K562 (cell line): ENCODE measurements around the gene DND1. TPM values are rescaled to one million over a fixed set of nuclear protein-coding genes. Genes with fewer than 3 reads are reported as not detected.

Experiments used
- CEBPB ChIP-seq: fragments of 450-650 bp; IDR thresholded peaks from 2 replicates; pipeline ENCODE4 v1.6.1; 2016; ENCODE audit warnings: missing genetic modification characterization, missing compliant biosample characterization
- DMBX1 ChIP-seq: fragments of 250-450 bp; sonication (Bioruptor Pico); IDR thresholded peaks from 2 replicates; pipeline ENCODE4 v1.8.0; 2022; ENCODE audit warnings: inconsistent platforms, mild to moderate bottlenecking, moderate library complexity, borderline replicate concordance
- E4F1 ChIP-seq: fragments of 250-450 bp; sonication (Bioruptor Pico); IDR thresholded peaks from 2 replicates; pipeline ENCODE4 v1.5.0; 2021; ENCODE audit warnings: mild to moderate bottlenecking, borderline replicate concordance
- ESRRA ChIP-seq: fragments of 450-650 bp; IDR thresholded peaks from 2 replicates; pipeline ENCODE4 v1.6.1; 2014; ENCODE audit warnings: low read depth, mild to moderate bottlenecking, moderate library complexity, borderline replicate concordance
- GATAD2B ChIP-seq: fragments of 450-650 bp; IDR thresholded peaks from 2 replicates; pipeline ENCODE4 v1.6.1; 2017; ENCODE audit warnings: mild to moderate bottlenecking, borderline replicate concordance
- HEY1 ChIP-seq: fragments of 250-450 bp; sonication (Bioruptor Pico); IDR thresholded peaks from 2 replicates; pipeline ENCODE4 v1.5.0; 2020; ENCODE audit warnings: mild to moderate bottlenecking, moderate library complexity, borderline replicate concordance
- MIER1 ChIP-seq: fragments of 450-650 bp; IDR thresholded peaks from 2 replicates; pipeline ENCODE4 v1.6.1; 2016; ENCODE audit warnings: antibody characterized with exemption, mild to moderate bottlenecking, low read depth
- NR0B1 ChIP-seq: fragments of 450-650 bp; IDR thresholded peaks from one replicate; pipeline ENCODE4 v1.6.1; 2018; ENCODE audit warnings: mild to moderate bottlenecking, moderate library complexity; ENCODE audit not compliant: partially characterized antibody
- POLR2AphosphoS2 ChIP-seq: IDR thresholded peaks from 2 replicates; pipeline ENCODE4 v1.6.1; 2012; ENCODE audit warnings: low read length, improper control_type of control experiment
- POLR2H ChIP-seq: IDR thresholded peaks from 2 replicates; pipeline ENCODE4 v1.6.1; 2016; ENCODE audit warnings: missing genetic modification characterization, low read depth, mild to moderate bottlenecking, control low read depth, missing compliant biosample characterization, moderate library complexity
- SMC3 ChIP-seq: conservative IDR thresholded peaks from 2 replicates; pipeline ENCODE4 v1.6.1; 2011; ENCODE audit warnings: low read depth, low read length, improper control_type of control experiment; ENCODE audit not compliant: insufficient read depth
- ZFX ChIP-seq: sonication (generic); formaldehyde crosslinking; IDR thresholded peaks from 2 replicates; pipeline ENCODE4 v1.8.0; 2022; ENCODE audit warnings: mild to moderate bottlenecking, missing genetic modification reagents, moderate library complexity
- ZNF324 ChIP-seq: fragments of 250-450 bp; sonication (Bioruptor Pico); IDR thresholded peaks from 2 replicates; pipeline ENCODE4 v1.4.0; 2020; ENCODE audit warnings: mild to moderate bottlenecking
- polyA plus RNA-seq, 8 experiments: library from polyadenylated mRNA; depleted of rRNA in 4 of 8; stranded (reverse) in 5 of 8; unstranded in 3 of 8; fragments of >200 nt; fragmentation: Nextera tagmentation in 2 of 8; fragmentation: Illumina TruSeq in 1 of 8; extraction: Ambion mirVana in 2 of 8; extraction: Trizol in 1 of 8; gene quantifications; 2 replicates each; pipeline versions ENCODE4 v1.2.1 to v1.2.3, GENCODE V29; 2011 to 2014; ENCODE audit warnings: inconsistent platforms in 1 of 8, missing spikeins in 1 of 8
- total RNA-seq, 7 experiments: library from RNA; depleted of rRNA in 6 of 7; stranded (reverse); fragments of >200 nt in 6 of 7; fragmentation: Illumina TruSeq in 2 of 7; extraction: Trizol in 2 of 7; gene quantifications; 2 replicates each; pipeline versions ENCODE4 v1.2.1 to v1.2.3, GENCODE V29; 2011 to 2021; ENCODE audit warnings: low replicate concordance in 1 of 7
- TF ChIP-seq, protein P1 (sequence below): fragments of 250-450 bp; sonication (Bioruptor Pico); IDR thresholded peaks from 2 replicates; pipeline ENCODE4 v1.8.0; 2022; ENCODE audit warnings: inconsistent platforms
- TF ChIP-seq, protein P2 (sequence below): fragments of 250-450 bp; sonication (Bioruptor Pico); IDR thresholded peaks from 2 replicates; pipeline ENCODE4 v1.6.1; 2021; ENCODE audit warnings: mild to moderate bottlenecking
- TF ChIP-seq, protein P3 (sequence below): conservative IDR thresholded peaks from 2 replicates; pipeline ENCODE4 v1.6.1; 2011; ENCODE audit warnings: low read depth, mild to moderate bottlenecking, low read length; ENCODE audit not compliant: control insufficient read depth
- TF ChIP-seq, protein P4 (sequence below): fragments of 250-450 bp; sonication (Bioruptor Pico); IDR thresholded peaks from 2 replicates; pipeline ENCODE4 v1.5.1; 2021; ENCODE audit warnings: mild to moderate bottlenecking

The DND1 gene
- total and polyA plus RNA-seq, 9 of the 15 experiments (the other 6 are each of a cell fraction or from before 2014, with no cell fraction given): 0.37 to 2.0 (median 0.90) TPM; not detected in 3

DNA sequence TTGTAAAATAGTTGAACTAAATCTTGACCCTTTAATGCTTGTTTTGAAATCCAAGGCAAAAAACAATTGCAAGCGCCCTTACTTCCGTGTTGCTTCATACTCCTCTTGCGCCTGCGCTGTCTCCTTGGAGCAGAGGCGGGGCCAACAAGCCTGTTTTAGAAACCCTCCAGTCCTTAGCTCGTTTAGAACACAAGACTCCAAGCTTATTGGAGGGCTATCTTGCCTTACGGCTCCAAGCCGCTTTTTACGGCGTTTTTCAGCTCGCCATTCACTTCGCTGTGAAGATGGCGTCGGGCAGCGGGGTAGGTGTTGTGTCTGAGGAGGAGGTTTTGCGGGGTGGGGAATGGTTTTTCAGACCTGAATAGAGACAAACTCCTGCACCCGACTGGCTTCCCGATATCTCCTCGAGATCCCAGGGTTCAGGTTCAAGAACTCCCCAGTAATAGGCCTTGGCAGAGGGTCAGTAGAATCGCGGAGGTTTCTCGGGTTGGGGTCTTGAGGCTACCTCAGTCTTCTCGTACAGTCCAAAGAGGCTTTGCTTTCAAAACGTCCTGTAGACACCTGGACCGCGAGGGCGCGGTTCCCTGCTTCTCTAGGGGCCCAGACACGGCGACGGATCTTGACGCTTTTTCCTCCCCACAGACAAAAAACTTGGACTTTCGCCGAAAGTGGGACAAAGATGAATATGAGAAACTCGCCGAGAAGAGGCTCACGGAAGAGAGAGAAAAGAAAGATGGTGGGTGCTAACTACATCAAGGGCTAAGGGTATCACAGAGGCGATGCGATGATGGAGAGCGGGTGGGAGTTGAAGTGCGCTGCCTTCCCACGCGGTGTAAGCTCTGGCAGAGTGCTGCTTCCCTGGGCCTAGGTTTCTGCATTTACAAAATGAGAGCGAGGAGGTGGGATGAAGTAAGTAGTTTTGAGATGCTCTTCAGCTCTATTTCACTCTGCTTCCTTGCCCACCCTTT, 27.1 kb upstream of the DND1 start, which contains the start of gene ZMAT2 (continued):
- TF ChIP-seq, protein P1, sequence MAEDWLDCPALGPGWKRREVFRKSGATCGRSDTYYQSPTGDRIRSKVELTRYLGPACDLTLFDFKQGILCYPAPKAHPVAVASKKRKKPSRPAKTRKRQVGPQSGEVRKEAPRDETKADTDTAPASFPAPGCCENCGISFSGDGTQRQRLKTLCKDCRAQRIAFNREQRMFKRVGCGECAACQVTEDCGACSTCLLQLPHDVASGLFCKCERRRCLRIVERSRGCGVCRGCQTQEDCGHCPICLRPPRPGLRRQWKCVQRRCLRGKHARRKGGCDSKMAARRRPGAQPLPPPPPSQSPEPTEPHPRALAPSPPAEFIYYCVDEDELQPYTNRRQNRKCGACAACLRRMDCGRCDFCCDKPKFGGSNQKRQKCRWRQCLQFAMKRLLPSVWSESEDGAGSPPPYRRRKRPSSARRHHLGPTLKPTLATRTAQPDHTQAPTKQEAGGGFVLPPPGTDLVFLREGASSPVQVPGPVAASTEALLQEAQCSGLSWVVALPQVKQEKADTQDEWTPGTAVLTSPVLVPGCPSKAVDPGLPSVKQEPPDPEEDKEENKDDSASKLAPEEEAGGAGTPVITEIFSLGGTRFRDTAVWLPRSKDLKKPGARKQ: no peak
- TF ChIP-seq E4F1: peak; percentile 99
- TF ChIP-seq, protein P2, sequence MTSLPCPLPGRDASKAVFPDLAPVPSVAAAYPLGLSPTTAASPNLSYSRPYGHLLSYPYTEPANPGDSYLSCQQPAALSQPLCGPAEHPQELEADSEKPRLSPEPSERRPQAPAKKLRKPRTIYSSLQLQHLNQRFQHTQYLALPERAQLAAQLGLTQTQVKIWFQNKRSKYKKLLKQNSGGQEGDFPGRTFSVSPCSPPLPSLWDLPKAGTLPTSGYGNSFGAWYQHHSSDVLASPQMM (CRISPR knock-in tag): no peak
- TF ChIP-seq ZFX (CRISPR knock-in tag): peak; percentile 40
- TF ChIP-seq DMBX1: no peak
- 0 out of 2 replicates have a peak, but pooled peaks have one; percentile 38 for TF ChIP-seq POLR2H
- no peak for TF ChIP-seq ZNF324 (CRISPR knock-in tag)
- peak; percentile 95 for TF ChIP-seq CEBPB
- TF ChIP-seq POLR2AphosphoS2: peak; percentile 93
- TF ChIP-seq, protein P3, sequence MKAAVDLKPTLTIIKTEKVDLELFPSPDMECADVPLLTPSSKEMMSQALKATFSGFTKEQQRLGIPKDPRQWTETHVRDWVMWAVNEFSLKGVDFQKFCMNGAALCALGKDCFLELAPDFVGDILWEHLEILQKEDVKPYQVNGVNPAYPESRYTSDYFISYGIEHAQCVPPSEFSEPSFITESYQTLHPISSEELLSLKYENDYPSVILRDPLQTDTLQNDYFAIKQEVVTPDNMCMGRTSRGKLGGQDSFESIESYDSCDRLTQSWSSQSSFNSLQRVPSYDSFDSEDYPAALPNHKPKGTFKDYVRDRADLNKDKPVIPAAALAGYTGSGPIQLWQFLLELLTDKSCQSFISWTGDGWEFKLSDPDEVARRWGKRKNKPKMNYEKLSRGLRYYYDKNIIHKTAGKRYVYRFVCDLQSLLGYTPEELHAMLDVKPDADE: no peak
- TF ChIP-seq, protein P4, sequence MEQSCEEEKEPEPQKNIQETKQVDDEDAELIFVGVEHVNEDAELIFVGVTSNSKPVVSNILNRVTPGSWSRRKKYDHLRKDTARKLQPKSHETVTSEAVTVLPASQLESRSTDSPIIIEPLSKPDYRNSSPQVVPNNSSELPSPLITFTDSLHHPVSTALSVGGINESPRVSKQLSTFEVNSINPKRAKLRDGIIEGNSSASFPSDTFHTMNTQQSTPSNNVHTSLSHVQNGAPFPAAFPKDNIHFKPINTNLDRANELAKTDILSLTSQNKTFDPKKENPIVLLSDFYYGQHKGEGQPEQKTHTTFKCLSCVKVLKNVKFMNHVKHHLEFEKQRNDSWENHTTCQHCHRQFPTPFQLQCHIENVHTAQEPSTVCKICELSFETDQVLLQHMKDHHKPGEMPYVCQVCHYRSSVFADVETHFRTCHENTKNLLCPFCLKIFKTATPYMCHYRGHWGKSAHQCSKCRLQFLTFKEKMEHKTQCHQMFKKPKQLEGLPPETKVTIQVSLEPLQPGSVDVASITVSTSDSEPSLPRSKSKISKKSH: no peak
- no peak for TF ChIP-seq SMC3
- TF ChIP-seq ESRRA: no peak
- no peak for TF ChIP-seq MIER1
- TF ChIP-seq NR0B1: no peak
- TF ChIP-seq HEY1 (CRISPR knock-in tag): no peak
- no peak for TF ChIP-seq GATAD2B
